DLD1 (cell line): Measurements from ENCODE around the gene MAGEF1.
"Not testable (repeated sequence)": the region's sequence is repeated elsewhere in the genome, so short reads cannot be mapped to it uniquely, and the experiment has no call there.

ENCODE experiments used
- in situ Hi-C: cut with HindIII; loops from 2 replicates; pipeline ENCODE4 v1.10.0; 2017; ENCODE audit warnings: low sequenced_read_pairs

MAGEF1 gene

GRCh38 chr3:184743248-184743647 lies 31.4 kb upstream of the MAGEF1 start:
- in situ Hi-C loops, result no loop called here

- in situ Hi-C loops, result no loop called here
These were observed 30.8 kb upstream of the MAGEF1 start for GRCh38 chr3:184742676-184743135.

- in situ Hi-C loops, result no loop called here
These were observed 30.2 kb upstream of the MAGEF1 start for GRCh38 chr3:184741798-184742675.

GRCh38 chr3:184741259-184741556 lies 29.3 kb upstream of the MAGEF1 start:
- in situ Hi-C loops, result no loop called here

GRCh38 chr3:184740509-184741258 lies 28.8 kb upstream of the MAGEF1 start:
- in situ Hi-C loops, result no loop called here

GRCh38 chr3:184739594-184740505 lies 28.0 kb upstream of the MAGEF1 start:
- in situ Hi-C loops, result no loop called here

- in situ Hi-C loops, result no loop called here
These were observed 27.1 kb upstream of the MAGEF1 start for GRCh38 chr3:184738982-184739381.

- in situ Hi-C loops, result no loop called here
These were observed 26.6 kb upstream of the MAGEF1 start for GRCh38 chr3:184738506-184738890.

- in situ Hi-C loops, result no loop called here
These were observed 26.0 kb upstream of the MAGEF1 start for GRCh38 chr3:184737641-184738505.

- in situ Hi-C loops, result no loop called here
These were observed 25.2 kb upstream of the MAGEF1 start for GRCh38 chr3:184737063-184737462.

GRCh38 chr3:184734903-184735701 lies 23.2 kb upstream of the MAGEF1 start:
- in situ Hi-C loops, result loop anchor here (5.0 kb wide), 1 partner anchor 37 kb away; no protein-coding TSS in a partner anchor

GRCh38 chr3:184733971-184734608 lies 22.2 kb upstream of the MAGEF1 start:
- in situ Hi-C loops, result loop anchor here (5.0 kb wide), 1 partner anchor 38 kb away; no protein-coding TSS in a partner anchor

- in situ Hi-C loops, result loop anchor here (5.0 kb wide), 1 partner anchor 39 kb away; no protein-coding TSS in a partner anchor
These were observed 21.3 kb upstream of the MAGEF1 start for GRCh38 chr3:184733181-184733580.

- in situ Hi-C loops, result loop anchor here (5.0 kb wide), 1 partner anchor 40 kb away; no protein-coding TSS in a partner anchor
These were observed 20.1 kb upstream of the MAGEF1 start for GRCh38 chr3:184731786-184732537.

GRCh38 chr3:184730924-184731323 lies 19.1 kb upstream of the MAGEF1 start:
- in situ Hi-C loops, result loop anchor here (5.0 kb wide), 1 partner anchor 41 kb away; no protein-coding TSS in a partner anchor

GRCh38 chr3:184729154-184729553 lies 17.3 kb upstream of the MAGEF1 start:
- in situ Hi-C loops, result not testable (repeated sequence)

GRCh38 chr3:184728010-184728527 lies 16.2 kb upstream of the MAGEF1 start:
- in situ Hi-C loops, result no loop called here
